ENCODE results near the gene ZNF550.

ZNF550 gene

DNA sequence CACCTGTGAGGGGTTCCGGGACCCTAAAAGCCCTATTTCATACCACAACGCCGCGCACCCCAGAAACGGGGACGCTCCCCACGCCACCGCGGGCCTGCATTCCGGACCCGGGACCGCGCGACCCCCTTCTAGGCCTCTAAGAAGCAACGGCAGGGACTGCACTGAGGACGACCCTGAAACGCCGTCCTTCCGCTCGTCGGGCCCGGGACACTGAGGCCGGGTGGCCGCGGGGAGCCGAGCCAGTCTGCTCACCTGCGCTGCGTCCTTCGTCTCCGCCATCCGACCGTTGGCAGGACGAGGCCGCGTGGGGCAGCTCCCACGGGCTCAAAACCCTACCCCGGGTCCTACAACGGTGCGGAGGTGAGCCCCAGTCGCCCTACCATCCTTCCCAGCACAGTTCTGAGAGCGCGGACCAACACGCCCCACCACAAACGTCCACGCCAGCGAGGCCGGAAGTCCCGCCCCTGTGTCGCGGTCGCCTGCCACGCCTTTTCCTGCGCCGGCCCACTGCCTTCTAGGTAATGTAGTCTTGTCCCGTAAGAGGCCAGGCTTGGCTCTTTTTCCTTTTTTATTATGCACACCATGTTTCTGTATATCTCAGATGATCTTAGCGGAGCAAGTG, at the start of gene ZNF550:
Gene ZNF550 (minus strand): TSS at position 460 of the 622 bp plus-strand sequence. CDS start 181 bp downstream, at position 279.
- peak; percentile 89 for DNase-seq

DNA sequence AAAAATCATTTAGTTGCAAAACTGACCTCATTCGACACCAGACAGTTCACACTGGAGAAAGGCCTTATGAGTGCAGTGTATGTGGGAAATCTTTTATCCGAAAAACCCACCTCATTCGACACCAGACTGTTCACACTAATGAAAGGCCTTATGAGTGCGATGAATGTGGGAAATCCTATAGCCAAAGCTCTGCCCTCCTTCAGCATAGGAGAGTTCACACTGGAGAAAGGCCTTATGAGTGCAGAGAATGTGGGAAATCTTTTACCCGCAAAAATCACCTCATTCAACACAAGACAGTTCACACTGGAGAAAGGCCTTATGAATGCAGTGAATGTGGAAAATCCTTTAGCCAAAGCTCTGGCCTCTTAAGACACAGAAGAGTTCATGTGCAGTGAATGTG, 47.3 kb upstream of the ZNF550 start:
- no peak for DNase-seq

DNA sequence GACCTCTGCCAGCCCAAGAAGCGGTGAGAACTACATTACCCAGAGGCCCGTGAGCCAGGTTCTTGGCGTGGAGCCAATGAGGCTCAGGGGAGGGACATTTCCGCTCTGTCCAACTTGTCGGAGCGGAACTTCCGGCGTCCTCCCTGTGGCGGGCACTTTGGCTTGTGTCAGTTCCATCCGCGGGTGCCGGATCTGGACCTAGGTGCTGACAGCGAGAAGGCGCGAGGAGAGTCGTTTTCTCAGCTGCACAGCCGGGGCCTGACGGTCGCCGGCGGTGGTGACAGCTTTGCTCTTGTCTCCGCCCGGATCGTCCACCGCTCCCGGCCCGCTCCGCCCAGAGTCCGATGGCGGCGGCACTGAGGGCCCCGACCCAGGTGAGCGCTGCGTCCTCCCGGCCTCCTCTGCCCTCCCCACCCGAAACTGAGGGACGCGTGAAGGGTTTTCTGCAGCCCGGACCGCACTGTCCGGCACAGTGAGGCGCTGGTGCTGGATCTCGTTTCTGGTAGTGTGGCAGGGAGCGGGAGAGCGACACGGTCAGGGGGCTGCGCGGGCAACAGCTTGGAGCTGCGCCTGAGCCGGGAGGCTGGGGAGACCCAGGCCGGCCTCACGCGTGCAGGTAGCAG, 40.2 kb upstream of the ZNF550 start, which contains the start of gene ZNF530:
Gene ZNF530 (plus strand): TSS at position 125 of the 623 bp plus-strand sequence. CDS start 4,461 bp downstream, outside the sequence.
- peak; percentile 89 for DNase-seq

DNA sequence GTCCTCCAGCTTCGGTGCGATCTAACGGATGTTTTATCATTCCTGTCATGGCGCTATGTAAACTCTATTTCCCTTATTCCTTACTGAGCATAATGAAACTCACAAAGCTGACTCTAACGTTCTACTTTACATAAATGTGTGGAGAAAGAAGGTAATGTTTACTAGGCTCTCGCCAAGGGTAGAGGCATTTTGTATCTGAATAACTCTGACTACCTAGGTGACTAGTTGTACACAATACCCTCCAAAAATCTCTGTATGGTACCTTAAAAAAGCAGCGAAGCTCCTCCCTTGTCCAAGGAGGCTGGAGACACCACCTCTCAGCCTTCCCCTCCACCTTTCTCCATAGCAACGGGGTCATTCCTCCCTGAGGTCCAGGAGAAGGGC, 39.7 kb upstream of the ZNF550 start:
- no peak for DNase-seq

DNA sequence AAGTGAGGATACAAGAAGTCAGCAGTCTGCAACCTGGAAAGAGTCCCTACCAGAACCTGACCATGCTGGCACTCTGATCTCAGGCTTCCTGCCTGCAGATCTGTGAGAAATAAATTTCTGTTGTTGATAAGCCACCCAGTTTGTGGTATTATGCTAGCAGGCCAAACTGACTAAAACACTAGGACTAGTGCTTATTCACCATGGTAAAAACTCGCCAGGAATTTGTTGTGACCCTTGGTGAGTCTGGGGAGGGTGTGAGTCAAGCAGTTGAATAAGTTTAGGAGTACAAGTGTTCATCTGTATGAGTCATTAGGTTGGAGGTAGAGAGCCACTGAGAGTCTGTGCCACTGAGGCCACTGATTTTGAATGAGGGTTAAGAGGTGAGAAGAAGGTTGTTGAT, 27.9 kb upstream of the ZNF550 start:
- no peak for DNase-seq

DNA sequence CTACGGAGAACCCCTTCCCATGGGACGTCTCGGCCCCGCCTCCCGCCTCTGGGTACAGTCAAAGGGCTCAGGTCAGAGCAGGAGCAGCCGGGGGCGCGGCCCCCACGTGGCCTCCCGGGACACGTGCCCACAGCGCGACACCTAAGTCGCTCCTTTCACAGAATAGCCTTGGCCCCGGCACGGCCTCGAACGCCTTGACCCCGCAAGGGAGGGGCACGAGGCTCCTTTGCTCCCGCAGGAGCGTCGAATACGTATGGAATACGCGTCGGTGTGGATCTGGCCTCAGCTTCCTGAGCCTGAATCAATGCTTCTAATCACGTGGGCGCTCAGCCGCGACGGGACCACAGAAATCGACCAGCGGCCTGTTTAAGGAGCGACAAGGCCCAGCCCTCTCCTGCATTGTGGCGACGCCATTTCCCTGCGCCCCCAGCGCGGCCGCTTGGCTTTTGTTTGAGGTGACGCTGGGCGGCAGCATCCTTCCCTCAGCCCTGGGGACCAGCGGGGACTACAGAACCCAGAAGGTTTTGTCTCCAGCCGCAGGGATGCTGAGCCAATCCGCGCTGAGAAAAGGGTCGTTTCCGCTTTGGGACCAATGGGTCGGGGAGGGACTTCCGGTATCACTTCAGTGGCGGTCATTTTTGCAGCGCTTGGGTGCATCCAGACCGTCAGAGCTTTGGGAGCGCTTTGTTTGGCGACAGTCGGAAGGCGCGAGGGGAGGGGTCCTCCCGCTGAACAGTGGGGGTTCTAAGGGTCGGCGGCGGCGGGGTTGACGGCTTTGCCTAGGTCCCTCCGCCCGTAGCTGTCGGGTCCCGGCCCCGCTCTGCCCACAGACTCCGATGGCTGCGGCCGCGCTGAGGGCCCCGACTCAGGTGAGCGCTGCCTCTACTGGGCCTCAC, 24.1 kb upstream of the ZNF550 start, which contains the start of gene ZIK1:
Gene ZIK1 (plus strand): TSS at position 625 of the 896 bp plus-strand sequence. CDS start 212 bp downstream, at position 837.
- peak; percentile 82 for DNase-seq

DNA sequence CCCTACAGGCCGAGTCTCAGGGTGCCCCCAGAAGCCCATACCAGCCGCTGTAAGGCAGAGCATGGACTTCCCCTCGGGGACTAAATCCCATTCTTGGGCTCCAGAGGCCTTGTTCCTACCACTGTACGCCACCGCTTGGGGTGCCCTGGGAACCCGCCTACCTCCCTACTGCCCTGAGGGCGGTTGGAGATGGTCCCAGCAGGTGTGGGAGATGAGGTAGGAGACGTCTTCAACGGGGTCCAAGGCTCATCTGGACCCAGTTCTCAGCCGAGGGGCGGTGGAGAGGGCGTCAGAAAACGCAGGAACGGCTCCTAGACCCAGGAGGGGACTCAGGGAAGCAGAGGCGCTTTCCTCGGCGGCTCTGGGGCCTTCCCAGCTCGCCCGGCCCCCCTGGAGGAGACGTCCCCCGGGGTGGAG, 23.4 kb upstream of the ZNF550 start:
- no peak for DNase-seq

DNA sequence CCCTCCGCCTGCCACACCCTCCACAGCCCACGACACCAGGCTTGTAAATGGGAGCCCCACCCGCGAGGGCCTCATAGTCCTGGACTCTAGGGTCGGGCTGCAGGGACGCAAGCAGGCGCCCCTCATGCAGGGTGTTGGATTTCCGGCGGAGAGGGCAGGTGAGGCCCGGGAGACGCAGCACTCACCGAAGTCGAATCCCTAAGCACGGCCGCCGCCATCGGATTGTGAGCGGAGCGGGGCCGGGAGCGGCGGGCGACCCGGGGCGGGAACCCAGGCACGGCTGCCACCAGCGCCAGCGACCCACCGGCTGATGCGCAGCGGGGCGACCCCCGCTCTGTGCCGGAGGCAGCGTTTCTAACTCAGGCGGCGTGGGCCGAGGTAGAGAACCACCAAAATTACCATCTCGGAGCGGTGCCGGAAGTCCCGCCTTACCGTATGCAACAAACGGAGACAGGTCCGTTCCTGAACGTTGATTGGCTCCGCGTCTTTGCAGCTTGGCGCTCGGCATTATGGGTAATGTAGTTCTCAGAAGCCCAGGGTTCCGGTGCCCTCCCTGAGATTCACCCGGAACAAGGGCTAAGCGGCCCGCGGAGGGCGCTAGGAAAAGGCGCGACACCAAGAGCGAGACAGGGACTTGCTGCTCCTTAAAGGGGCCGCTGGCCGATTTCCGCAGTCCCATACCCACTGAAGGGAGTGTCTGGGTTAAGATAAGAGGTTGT, 19.0 kb upstream of the ZNF550 start, which contains the start of gene ZNF416:
Gene ZNF416 (minus strand): TSS at position 425 of the 719 bp plus-strand sequence. CDS start 207 bp downstream, at position 218.
- peak; percentile 91 for DNase-seq

DNA sequence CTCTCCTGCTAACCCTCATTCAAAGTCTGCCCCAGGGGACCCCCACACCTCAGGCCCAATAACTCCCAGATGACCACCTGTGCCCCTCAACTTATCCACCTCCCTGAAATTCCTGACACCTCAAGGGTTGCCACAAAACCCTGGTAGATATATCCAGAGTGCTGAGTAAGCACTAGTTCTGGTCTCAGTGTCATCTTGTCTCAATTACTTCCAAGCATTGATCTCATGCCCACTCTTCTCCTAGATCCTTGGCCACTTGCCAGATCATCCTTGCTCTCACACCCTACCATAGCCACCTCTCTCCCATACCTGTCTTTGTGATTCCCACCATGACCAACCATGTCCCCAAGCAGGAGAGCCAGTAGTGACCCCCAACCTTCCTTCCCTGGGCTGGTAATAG, 17.0 kb upstream of the ZNF550 start:
- no peak for DNase-seq

DNA sequence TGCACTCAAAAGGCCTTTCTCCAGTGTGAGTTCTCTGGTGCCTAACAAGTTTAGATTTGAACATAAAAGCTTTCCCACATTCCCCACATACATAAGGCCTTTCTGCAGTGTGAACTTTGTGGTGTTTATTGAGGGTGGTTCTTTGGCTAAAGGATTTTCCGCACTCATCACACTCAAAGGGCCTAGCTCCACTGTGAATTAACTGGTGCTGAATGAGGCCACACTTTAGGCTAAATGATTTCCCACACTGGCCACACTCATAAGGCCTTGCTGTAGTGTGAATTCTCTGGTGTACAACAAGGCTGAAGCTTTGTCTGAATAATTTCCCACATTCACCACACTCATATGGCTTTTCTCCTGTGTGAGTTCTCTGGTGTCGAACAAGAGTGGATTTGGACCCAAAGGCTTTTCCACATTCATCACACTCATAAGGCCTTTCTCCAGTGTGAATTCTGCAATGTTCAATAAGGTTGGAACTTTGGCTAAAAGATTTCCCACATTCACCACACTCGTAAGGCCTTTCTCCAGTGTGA, 12.8 kb upstream of the ZNF550 start:
- DNase-seq: no peak

DNA sequence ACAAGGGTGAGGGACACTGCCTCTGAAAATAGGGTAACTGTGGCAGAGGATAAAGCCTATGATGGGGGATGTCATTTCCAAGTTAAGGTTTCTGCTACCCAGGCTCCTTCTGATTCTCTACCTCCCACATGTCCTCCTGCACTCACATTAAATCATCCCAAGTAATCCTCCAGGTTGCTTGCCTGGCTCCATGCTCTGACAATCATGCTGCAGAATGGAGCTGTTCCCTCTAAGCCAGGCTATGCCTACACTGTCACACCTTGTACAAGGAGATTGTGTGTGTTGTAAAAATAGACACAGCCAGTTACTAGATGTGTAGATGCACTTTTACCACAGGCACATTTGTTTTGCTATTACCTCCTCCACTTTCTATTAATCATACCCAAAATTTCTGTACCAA, 11.0 kb upstream of the ZNF550 start:
- no peak for DNase-seq

DNA sequence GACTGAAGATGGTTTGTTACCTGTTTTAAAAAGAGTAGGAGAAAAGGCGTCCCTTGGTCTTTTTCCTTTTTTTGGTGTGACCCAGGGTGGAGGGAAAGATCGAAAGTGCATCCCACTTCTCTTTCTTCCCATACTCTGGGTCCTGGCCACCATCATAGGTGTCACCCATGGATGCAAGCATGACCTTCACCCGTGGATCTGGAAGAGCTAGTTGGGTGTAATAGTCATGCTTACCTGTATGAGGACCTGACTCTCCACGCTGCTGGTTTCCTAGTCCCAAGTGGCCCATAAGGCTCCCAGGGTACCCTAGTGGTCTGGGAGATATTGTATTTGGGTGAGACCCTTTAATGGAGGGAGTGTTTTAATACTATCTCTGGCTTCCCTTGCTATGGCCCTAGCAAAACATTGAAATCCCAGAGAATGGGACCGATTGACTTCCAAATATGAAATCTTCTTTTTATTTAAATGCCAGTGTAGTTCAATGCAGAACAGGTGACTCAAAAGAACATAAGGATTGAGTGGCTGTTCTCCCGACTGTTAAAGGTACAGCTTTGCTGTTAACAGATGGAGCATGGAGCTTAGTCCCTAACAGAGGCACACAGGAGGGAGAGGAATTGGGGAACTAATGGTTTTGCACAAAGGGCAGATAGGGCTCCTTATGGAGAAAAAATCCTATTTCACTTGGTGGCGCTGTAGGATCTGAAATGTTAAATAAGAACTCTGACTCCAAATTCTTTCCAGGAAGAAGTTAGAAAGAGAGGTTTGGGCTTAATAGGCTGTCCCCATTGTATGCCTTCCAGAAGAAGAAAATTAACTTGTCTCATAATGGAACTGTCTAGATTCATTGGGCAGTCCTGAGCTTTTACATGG, 7.0 kb upstream of the ZNF550 start:
- no peak for DNase-seq

DNA sequence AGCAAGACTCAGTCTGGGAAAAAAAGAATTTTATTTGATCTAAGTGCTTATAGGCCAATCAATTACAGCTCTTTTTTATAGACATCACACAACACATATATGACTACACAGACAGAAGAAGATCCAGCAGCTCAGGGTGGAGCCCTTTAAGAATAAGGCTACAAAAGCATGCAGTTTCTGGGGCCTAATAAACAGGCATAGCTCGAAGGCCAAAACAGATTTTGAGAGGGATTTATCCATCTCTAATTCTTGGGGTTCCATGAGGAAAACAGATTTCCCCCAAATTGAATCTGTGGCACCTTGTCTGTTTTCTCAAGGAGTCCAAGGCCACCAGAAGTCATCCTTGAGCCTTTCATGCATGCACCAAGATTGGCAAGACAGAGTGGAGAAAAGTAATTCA, 3.9 kb upstream of the ZNF550 start:
- no peak for DNase-seq

DNA sequence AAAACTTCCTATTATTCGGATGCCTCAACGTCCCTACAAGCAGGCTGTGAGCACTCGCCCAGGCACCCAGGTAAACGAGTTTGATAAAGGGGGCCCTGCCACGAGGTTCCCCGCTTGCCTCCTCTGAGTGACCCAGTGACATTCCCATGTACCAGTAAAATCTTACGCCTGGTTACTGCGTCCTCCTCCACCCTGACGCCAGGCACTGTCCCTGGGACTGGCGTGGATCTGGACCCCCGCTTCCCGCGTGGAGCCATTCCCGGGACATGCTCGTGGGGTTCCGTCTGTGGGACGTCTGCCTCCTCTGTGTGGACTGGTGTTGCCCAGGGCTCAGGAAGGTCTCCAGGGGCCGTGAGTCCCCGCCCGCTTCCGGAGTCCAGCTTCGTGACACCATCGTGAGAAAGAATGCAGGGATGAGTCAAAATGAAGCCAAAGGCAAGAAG, 407 bp upstream of the ZNF550 start:
- DNase-seq: no peak

DNA sequence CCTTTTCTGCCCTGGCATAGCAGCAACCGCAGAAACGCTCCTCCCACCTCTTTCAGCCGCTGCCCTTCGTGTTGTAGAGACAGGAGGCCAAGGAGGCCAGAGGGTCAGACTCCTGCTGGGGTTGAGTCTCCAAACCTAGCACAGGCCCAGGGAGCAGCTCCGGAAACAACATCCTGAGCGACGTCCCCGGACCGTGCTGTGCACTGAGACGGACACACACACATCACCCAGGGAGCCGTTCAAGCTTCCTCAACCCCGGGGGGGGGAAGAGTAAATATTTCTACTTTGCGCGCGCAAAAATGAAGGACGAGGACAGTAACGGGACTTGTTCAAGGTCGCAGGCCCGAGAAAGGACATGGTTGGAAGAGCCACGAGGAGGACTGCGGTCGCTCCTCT, 657 bp downstream of the ZNF550 start:
- peak; percentile 5 for DNase-seq

DNA sequence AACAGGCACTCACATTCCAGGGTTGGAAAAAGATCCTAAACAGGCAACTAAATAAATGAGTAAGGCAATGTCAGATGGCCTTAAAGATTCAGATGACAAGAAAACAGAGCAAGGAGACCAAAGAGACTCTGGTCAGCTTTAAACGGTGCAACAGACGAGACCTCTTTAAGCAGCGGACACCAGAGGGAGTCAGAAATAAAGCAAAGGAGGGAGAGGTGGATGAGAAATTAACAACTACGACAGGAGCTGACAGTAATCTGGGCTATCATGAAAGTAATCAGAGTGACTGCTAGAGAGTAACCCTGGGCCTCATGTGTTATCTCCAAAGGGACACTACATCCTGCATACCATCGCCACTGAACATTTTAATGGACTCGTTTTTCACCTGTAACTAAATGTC, 1.1 kb downstream of the ZNF550 start:
- no peak for DNase-seq

DNA sequence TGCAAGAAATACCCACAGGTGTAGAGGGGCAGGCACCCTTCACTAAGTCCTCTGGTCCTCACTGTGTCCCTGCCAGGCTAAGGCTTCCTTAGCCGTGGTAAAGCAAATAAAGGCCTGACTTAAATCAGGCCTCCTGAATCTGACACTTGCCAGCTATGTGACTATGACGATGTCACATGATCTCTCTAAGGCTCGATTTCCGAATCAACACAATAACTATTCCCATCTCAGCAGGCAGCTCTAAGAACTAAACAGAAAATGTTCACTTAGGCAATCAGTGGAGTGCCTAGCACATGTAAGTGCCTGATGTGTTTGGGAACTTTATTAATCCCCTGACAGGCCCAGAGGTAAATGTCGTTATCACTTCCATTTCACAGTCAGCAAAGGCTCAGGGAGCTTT, 2.0 kb downstream of the ZNF550 start:
- no peak for DNase-seq

DNA sequence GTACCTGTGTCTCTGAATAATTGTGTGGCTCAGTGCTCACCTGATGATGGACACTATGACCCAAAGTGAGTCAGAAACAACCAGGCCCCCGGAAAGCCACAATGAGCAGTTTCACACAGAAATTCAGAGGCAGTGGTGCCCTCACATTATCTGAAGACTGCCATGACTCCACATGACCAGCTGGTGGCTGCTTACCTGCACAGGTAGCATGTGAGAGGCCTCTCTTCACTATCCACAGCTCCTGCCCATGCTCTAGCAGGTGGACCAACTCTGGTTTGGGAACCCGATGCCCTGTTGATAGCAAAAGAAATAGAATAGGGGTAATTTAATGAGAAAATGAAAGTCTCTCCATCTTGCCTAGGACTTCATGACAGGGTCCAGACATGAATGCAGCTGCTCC, 7.2 kb downstream of the ZNF550 start:
- DNase-seq: no peak

DNA sequence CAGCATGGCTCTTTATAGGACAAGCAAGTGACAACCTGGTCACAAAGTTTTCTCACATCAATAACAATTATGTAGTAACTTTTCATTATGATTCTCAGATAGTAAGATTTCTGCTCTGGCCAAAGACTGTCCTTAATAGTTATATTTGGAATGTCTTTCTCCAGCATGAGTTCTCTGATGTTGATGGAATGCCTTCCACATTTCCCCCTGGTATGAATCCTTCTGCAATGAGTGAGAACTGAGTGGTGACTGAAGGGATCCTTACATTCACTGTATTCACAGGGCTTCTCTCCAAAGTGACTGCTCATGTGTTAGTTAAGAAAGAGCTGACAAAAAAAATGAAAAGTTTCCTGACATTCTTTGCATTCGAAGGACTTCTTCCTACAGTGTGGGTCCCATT, 13.2 kb downstream of the ZNF550 start:
- no peak for DNase-seq

DNA sequence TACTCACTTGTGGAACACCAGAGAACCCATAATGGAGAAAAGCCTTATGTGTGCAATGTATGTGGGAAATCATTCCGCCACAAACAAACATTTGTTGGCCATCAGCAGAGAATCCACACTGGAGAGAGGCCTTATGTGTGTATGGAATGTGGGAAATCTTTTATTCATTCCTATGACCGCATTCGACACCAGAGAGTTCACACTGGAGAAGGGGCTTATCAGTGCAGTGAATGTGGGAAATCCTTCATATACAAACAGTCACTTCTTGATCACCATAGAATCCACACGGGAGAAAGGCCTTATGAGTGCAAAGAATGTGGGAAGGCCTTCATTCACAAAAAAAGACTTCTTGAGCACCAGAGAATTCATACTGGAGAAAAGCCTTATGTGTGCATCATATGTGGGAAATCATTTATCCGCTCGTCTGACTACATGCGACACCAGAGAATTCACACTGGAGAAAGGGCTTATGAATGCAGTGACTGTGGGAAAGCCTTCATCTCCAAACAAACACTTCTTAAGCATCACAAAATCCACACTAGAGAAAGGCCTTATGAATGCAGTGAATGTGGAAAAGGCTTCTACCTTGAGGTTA, 21.6 kb downstream of the ZNF550 start:
- no peak for DNase-seq
